Skeletal muscle cell (primary cell): ENCODE results near the gene PTPRN2.

Experiments used
- DNase-seq: peaks from one replicate; pipeline ENCODE4 v3.0.0-alpha.2; 2010; ENCODE audit warnings: low read depth
- H3K4me3 ChIP-seq: 2 replicates; pipeline ENCODE4 v1.5.1; 2011; ENCODE audit warnings: low read depth, mild to moderate bottlenecking, control low read depth, low read length, moderate library complexity

PTPRN2 gene

GRCh38 chr7:158582089-158582456 is 5.5 kb downstream of the PTPRN2 start:
- no peak for DNase-seq

GRCh38 chr7:158581440-158582088 is 6.1 kb downstream of the PTPRN2 start:
- DNase-seq, result no peak
- no peak overlapping the region for H3K4me3 ChIP-seq

More at GRCh38 chr7:158582089-158582456, 5.5 kb downstream of the PTPRN2 start:
- H3K4me3 ChIP-seq, result no peak overlapping the region

GRCh38 chr7:158579662-158580646 is 7.7 kb downstream of the PTPRN2 start:
- no peak overlapping the region for H3K4me3 ChIP-seq
- no peak for DNase-seq

- no peak overlapping the region for H3K4me3 ChIP-seq
- DNase-seq, result no peak
Observed at GRCh38 chr7:158576050-158576762, 11.4 kb downstream of the PTPRN2 start.

- no peak overlapping the region for H3K4me3 ChIP-seq
- no peak for DNase-seq
Observed at GRCh38 chr7:158574308-158575036, 13.2 kb downstream of the PTPRN2 start.

- no peak for DNase-seq
- no peak overlapping the region for H3K4me3 ChIP-seq
Observed at GRCh38 chr7:158573310-158573709, 14.3 kb downstream of the PTPRN2 start.

- DNase-seq, result no peak
Observed at GRCh38 chr7:158572000-158572828, 15.4 kb downstream of the PTPRN2 start.

GRCh38 chr7:158570449-158571170 is 17.0 kb downstream of the PTPRN2 start:
- no peak for DNase-seq
- no peak overlapping the region for H3K4me3 ChIP-seq

More at GRCh38 chr7:158572000-158572828, 15.4 kb downstream of the PTPRN2 start:
- H3K4me3 ChIP-seq, result no peak overlapping the region

- H3K4me3 ChIP-seq, result no peak overlapping the region
Observed at GRCh38 chr7:158569858-158570323, 17.7 kb downstream of the PTPRN2 start.

GRCh38 chr7:158568974-158569857 is 18.4 kb downstream of the PTPRN2 start:
- no peak overlapping the region for H3K4me3 ChIP-seq
- DNase-seq, result no peak

More at GRCh38 chr7:158569858-158570323, 17.7 kb downstream of the PTPRN2 start:
- no peak for DNase-seq

- DNase-seq, result no peak
- H3K4me3 ChIP-seq, result no peak overlapping the region
Observed at GRCh38 chr7:158567153-158567603, 20.4 kb downstream of the PTPRN2 start.

GRCh38 chr7:158564663-158565035 is 23.0 kb downstream of the PTPRN2 start:
- H3K4me3 ChIP-seq, result no peak overlapping the region
- no peak for DNase-seq

GRCh38 chr7:158563911-158564662 is 23.5 kb downstream of the PTPRN2 start:
- no peak for DNase-seq
- H3K4me3 ChIP-seq, result no peak overlapping the region

- no peak overlapping the region for H3K4me3 ChIP-seq
- DNase-seq, result no peak
Observed at GRCh38 chr7:158563051-158563450, 24.6 kb downstream of the PTPRN2 start.

- H3K4me3 ChIP-seq, result no peak overlapping the region
- DNase-seq, result no peak
Observed at GRCh38 chr7:158562517-158562916, 25.1 kb downstream of the PTPRN2 start.

- H3K4me3 ChIP-seq, result no peak overlapping the region
- DNase-seq, result no peak
Observed at GRCh38 chr7:158561659-158562058, 26.0 kb downstream of the PTPRN2 start.
